HG03342 (cell line): ENCODE measurements around the gene SERPINB1.
"Not testable (repeated sequence)": the region's sequence is repeated elsewhere in the genome, so short reads cannot be mapped to it uniquely, and the experiment has no call there.

ENCODE experiments used
- ATAC-seq: cut with Tn5 transposase; IDR thresholded peaks from one replicate; pipeline ENCODE4 v1.9.1; 2021; ENCODE audit warnings: mild to moderate bottlenecking, moderate library complexity; ENCODE audit not compliant: unreplicated experiment

Gene SERPINB1

DNA sequence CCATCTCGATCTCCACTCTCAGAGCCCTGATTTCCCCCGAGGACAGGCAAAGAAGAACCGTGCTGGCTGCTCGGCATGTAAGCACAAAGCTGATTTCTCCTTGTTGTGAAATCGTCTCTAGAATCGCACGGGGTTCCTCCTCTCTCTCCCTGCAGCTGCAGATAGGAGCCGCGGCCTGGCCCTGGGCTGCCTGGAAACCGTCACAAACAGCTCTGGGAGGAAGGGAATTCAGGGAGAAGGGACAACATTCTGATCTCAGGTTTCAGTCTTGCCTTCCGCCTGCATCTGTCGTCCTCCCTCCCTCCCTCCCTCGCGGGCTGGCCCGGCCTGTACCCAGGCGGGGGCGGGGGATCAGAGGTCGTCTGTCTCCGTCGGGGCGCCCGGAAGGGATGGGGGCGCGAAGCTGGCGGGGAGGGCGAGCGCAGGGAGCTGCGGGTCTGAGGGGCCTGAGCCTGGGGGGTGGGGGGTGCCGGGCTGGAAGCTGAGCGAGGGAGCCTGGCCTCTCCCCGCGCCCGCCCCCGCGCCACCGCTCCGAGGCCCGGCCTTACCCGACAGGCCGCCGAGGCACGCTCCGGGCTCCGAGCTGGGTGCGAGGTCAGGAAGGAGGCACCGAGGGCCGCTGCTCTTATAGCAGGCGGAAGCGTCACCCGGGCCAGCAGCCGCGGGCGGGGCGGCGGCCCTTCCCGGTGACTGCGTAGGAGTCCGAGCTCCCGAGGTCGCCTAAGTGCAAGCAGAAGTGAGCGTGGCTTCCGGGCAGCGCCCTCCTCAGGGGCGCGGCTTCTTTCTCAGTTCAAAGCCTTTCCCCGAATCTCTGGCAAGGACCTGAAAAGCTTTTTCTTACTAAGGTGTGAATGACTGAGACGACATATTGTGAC is at the start of gene SERPINB1:
Gene SERPINB1 (minus strand): TSS at position 600 of the 875 bp plus-strand sequence. CDS start 1,277 bp downstream, outside the sequence.
- peak; percentile 67 for ATAC-seq

DNA sequence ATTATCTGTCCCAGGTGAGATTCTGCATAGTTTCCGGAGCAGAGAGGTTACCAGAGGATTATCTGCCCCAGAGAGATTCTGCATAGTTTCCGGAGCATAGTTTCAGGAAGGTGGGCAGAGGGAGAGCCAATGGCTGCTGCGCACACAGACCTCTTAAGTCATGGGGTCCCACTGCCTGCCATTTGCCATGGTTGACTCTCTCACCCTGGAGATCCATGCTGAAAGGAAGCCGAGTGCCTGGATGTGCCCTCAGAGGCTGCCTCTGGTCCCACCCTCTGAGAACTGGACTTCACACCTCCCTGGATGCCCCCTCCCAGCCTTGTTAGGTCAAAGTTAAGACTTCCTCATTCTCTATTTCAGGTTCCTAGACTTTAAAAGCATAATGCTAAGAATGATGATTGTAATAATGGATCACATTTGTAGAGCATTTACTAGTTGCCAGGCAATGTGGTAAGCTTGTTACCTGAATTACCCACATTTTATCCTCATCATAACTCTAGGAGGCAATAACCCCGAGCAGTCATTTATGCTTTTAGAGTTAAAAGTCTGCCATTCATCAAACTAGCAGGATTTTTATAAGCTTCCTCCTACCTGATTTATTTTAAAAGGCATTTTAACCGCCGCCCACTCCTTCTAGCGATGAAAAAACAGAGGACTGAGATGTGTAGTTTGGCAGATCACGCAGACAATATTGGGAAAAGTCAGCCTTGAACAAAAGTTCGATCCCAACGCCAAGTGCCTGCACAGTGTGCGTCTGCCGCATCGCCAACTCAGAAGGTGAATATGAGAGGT is 49.5 kb upstream of the SERPINB1 start:
- ATAC-seq: no peak

DNA sequence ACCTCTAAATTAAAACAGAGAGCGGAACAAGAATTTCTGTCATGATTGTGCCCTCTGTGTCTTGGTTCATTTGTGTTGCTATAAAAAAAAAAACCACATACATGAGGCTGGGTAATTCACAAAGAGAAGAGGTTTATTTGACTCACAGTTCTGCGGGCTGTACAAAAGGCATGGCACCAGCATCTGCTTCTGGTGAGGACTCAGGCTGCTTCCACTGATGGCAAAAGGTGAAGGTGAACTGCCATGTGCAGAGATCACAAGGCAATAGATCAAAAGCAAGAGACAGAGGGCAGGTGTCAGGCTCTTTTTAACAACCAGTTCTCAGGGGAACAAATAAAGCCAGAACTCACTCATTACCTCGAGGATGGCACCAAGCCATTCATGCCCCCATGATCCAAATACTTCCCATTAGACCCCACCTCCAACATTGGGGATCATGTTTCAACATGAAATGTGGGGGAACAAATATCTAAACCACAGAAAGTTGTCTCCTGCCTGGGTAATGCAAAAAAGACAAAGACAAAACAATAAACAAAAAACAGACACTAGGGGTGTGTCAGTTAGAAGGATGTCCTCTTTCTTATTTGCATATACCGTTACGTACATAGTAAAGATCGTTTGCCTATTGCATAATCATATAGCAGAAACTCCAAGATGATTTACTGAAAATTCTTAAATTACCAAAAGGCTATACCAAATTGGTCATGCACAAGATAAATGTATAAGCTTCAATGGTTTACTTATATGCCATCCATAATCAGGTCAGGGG is 44.5 kb upstream of the SERPINB1 start:
- no peak for ATAC-seq

DNA sequence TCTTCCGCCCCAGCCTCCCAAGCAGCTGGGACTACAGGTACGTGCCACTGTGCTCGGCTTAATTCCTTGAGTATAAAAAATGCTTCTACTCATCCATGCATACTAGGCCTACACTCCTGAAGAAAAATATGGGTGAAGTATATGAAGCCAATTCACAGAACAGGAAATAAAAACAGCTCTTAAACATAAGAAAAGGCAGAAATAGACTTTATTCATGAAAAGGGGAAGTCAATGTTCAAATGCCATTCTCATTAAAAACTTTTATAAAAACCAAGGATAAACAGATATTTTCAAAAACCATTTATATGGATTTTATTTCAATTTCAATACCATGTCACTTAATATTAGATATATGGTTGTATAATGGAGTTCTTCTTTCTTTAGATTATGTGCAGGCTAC is 43.1 kb upstream of the SERPINB1 start:
- no peak for ATAC-seq

DNA sequence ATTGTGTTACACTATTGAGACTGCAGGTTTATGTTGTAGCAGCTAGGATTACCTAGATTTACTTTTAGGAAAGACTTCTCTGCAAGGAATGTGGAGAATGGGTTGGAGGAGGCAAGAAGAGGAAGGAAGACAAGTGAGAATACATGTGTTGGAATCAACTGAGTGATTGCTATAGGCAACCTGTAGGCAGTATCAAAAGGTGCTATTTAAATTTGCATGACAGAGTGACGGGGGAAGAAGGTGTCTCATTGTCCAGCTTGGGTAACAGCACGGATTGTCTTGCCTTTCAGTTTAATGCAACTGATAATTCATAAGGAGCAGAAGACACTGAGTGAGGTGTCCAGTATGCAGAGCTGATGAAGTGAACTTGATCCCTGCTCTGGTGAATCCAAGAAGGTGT is 42.0 kb upstream of the SERPINB1 start:
- no peak for ATAC-seq

DNA sequence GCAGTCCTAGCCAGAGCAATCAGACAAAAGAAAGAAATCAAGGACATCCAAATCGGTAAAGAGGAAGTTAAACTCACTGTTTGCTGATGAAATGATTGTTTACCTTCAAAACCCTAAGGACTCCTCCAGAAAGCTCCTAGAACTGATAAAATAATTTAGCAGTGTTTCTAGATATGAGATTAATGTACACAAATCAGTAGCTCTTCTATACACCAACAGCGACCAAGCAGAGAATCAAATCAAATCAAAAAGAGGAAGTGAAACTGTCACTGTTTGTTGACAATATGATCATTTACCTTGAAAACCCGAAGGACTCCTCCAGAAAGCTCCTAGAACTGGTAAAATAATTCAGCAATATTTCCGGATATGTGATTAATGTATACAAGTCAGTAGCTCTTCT is 39.8 kb upstream of the SERPINB1 start:
- ATAC-seq: peak; percentile 47

DNA sequence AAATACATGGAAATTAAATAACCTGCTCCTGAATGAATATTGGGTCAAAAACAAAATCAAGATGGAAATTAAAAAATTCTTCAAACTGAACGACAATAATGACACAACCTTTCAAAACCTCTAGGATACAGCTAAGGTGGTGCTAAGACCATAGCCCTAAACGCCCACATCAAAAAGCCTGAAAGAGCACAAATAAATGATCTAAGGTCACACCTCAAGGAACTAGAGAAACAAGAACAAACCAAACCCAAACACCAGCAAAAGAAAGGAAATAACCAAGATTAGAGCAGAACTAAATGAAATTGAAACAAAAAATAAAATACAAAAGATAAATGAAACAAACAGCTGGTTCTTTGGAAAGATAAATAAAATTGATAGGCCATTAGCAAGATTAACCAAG is 38.5 kb upstream of the SERPINB1 start:
- ATAC-seq: not testable (repeated sequence)

DNA sequence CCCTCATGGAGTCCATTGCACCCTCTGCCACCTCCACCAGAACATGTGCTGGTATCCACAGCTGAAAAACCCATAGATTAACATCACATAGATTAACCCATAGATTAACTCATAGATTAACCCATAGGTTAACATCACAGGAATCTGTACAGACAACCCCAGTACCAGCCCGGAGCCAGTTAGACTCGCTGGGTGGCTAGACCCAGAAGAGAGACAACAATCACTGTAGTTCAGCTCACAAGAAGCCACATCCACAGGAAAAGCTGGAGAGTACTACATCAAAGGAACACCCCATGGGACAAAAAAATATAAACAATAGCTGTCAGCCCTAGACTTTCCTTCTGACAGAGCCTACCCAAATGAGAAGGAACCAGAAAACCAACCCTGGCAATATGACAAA is 36.3 kb upstream of the SERPINB1 start:
- ATAC-seq: no peak

DNA sequence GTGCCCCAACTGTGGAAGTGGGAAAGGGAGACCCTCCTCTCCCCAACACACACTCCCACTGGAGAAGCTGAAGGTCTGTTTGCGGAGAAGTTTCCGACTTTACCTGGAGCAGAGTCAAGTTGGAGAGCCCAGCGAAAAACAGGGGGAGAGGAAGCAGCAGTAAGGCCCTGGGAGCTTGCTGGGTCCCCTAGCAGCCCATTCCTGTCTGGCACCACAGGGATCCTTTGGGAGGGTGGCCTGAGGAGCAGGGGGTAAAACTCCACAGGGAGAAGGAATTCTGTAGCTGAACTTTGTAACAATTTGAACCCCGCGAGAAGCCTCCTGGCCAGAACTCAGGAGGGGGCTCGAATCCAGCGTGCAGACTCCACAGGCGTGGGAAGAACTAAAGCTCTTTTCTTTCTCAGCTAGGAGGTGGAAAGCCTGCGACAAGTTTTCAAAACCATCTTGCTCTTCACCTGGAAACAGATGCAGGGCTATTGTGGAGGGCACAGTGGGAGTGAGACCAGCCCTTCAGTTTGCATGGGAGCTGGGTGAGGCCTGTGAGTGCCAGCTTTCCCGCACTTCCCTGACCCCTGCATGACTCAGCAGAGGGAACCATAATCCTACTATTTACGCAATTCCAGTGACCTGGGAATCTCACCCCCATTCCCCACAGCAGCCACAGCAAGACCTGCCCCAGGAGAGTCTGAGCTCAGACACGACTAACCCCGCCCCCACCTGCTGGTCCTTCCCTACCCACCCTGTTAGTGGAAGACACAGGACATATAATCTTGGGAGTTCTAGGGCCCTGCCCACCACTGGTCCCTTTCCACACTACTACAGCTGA is 35.6 kb upstream of the SERPINB1 start:
- ATAC-seq: no peak

DNA sequence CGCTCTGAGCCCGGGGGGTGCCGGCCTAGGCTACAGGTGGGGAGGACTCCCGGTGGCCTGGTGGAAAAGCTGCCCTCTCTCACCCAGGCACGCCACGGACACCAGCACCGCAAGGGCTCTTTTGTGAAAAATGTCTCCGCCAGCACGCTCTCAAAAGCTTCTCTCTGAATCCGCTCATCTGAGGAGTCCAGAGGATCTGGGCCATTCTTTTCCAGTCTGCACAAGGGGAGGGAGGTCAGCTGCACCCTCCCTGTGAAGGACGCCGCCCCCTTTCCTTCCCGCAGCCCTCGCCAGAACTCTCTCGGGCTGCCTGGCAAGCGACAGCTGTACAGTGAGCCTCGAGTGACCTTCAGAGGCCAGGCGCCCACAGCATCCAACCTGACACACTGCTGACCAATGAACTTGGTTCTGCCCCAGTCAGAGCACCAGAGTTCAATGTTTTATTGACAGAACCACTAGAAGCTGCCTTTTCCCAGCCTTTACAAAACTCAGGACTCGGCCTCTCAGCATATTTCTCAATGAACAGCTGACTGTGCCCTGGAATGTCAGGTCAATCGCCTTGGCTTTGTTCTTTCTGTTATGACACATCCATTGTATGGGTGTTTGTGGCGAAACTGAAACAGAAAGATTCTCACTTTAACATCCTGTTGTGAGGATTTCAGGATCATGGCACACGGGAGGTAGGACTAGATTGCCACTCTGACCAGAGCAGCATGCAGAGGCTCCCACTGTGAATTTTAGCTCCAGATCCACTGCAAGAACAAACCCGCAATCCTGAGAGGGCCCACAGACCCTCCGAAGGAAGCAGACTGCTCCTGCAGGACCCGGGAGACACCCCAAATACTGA is 34.8 kb upstream of the SERPINB1 start:
- peak; percentile 55 for ATAC-seq

DNA sequence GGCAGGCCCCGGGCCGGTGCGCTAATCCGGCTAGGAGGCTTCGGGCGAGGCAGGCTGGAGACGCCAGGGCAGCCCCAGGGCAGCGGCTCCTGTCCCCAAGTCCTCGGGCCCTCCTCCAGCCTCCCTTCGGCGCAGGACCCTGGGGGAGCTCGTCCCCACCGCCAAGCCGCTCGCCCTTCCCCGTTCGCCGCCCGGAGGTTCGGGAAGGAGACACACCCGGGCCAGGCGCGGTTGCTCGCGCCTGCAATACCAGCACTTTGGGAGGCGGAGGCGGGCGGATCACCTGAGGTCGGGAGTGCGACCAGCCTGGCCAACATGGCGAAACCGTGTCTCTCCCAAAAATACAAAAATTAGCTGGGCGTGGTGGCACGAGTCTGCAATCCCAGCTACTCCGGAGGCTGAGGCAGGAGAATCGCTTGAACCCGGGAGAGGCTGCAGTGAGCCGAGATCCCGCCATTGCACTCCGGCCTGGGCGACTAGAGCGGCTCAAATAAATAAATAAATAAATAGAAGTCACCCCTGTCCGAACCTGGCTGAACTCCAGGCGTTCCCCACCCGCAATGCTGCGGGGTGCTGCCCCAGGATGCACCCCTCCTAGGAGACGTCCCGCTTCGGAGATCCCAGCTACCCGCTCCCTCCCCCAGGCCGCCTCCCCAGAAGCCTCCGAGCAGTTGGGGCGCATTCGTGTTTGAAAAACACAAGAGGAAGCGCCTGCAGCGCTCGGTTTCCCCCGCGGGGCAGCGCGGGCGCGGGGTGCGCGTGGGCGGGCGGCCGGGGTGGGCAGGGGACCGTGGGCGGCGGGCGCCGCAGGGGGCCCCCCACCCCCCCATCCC is 33.9 kb upstream of the SERPINB1 start:
- ATAC-seq: no peak

DNA sequence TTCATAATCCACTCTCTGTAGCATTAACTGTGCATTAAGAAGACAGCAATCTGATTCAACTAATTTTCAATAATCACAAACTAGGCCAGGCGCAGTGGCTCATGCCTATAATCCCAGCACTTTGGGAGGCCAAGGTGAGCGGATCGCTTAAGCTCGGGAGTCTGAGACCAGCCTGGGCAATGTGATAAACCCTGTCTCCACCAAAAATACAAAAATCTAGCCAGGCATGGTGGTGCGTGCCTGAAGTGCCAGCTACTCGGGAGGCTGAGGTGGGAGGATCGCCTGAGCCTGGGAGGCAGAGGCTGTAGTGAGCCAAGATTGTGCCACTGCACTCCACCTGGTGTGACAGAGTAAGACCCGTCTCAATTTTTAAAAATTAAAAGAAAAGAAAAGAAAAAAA is 32.0 kb upstream of the SERPINB1 start:
- no peak for ATAC-seq

DNA sequence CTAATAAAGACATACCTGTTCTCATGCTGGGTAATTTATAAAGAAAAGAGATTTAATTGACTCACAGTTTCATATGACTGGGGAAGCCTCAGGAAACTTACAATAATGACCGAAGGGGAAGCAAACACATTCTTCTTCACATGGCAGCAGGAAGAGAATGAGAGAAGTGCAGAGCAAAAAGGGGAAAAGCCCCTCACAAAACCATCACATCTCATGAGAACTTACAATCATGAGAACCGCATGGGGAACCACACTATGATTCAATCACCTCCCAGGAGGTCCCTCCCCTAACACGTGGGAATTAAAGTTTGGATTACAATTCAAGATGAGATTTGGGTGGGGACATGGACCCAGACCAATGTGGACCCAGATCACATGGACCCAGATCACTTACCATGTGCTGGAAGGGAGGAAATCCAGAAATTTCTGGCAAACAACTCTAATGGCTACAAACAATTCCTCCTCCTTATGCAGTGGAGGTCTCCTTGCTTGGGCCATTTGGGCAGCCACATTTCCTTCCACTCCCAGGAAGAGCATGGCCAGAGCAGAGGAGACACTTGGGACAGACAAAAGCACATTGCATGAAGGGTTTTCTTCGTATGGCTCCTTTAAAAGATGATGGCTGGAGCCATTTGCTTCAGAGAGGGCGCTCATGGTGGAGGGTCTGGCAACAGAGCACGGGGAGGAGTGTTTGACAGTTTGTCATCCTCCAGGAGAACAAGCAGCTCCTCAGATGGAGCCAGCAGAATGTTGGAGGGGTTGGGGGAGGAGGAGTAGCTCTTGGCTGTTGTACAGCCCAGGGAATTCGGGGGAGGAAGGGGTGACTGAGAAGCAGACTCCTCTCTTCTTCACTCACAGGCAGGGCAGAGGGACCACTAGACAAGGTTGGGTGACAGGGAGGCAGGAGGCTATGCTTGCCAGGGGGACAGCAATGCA is 31.0 kb upstream of the SERPINB1 start:
- ATAC-seq: no peak

DNA sequence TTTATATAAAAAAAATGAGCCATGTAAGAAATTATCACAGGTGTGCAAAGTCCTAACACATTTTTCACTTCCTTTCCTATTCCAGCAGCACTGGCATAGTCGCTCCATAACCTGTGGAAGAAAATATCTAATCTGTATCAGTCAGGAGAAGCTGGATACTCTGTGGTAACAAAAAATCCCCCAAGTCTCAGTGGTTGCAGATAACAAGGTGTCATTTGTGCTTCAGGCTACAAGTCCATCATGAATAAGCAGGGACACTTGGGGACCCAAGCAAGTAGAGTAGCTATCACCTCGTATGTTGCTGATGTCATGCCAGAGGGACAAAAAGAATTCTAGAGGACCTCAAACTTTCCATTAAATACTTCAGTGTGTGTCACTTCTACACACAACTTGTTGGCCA is 30.3 kb upstream of the SERPINB1 start:
- ATAC-seq: no peak

DNA sequence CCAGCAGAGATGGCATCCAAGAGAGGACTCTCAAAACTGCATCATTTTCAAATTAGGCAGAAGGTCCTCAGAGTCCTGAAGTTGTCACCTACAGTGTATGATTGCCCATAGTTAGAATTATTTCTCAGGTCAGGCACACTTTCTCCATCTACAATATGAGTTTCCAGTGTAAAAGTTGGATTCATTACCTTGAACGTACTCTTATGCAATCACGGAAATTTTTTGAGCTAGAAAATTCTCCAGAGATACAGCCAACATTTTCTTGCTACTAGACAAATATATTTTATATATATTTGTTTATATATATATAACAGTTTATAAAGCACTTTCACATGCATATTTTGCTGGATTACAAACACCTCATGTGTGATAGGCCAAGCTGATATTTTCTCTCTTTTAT is 29.4 kb upstream of the SERPINB1 start:
- no peak for ATAC-seq

DNA sequence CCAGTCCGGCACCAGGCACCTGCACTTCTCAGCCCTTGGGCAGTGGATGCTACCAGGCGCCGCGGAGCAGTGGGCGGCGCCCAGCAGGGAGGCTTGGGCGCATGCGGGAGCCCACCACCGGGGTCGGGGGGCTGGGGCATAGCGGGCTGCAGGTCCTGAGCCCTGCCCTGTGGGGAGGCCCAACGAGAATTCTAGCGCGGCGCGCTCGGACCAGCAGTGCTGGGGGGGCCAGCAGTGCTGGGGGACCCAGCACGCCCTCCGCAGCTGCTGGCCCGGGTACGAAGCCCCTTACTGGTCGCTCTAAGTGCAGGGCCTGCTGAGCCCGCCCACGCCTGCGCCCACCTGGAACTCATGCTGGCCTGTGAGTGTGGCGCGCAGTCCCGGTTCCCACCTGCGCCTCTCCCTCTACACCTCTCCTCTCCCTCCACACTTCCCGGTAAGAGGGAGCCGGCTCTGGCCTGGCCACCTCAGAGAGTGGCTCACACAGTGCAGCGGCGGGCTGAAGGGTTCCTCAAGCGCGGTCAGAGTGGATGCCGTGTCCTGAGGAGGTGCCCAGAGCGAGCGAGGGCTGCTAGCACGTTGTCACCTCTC is 28.5 kb upstream of the SERPINB1 start:
- no peak for ATAC-seq

DNA sequence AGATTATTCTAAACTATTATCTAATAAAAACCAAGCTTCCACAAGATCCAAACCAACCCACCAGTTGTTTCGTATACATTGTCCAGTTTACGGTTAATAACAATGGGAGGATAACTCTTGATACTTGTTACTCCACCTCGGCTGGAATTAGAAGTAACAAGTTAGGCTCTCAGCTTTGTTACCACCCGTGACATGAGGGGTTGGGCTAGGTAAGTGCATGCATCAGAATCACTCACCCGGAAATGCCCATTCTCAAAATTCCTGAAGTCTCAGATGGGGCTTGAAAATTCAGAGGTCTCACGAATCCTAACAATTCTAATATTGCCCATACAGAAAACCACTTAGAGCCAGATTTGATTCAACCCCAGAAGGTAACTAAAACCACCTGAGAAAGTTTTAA is 27.0 kb upstream of the SERPINB1 start:
- ATAC-seq: no peak
